ENCODE results near the gene CITED4.
"Not testable (repeated sequence)": the region's sequence is repeated elsewhere in the genome, so short reads cannot be mapped to it uniquely, and the experiment has no call there.

Gene CITED4, protein sequence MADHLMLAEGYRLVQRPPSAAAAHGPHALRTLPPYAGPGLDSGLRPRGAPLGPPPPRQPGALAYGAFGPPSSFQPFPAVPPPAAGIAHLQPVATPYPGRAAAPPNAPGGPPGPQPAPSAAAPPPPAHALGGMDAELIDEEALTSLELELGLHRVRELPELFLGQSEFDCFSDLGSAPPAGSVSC

DNA sequence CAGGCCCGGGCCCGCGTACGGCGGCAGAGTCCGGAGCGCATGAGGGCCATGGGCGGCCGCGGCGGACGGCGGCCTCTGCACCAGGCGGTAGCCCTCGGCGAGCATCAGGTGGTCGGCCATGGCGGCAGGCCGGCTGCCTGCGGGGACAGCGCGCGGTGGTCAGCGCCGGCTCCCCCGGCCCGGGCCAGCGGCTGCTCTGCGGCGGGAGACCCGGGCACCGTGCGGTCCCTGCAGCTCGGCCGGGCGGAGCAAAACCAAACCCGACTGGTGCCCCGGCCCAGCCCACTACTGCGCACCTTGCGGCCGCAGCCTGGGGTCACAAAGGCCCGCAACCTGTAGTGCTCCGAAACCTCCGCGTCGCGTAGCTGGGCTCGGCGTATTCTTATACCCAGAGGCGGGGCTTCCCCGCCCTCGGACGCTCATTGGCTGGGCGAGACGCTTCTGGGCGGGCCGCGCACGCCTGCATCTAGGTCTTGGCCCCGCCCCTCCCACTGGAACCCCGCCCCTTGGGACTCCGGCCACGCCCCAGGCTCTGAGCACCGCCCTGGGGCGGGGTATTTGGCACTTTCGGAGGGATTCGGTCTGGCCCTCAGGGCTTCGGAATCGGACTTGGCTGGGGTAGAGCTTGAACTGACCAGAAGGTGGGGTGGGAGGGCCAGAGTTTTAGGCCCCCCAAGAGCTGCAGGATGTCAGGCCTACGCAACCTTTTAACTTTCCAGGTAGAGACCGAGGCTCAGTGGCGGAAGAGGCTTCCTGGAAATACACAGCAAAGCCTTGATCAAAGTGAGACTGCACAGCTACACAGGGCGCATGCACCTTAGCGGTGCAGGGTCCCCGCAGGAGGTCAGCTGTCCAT lies at the start of gene CITED4:
TSS of gene CITED4 (minus strand) at position 356 of the 856 bp plus-strand sequence. CDS start at position 120, 236 bp downstream.
- in situ Hi-C loops (cut with MboI; ENCODE audit: low sequenced_read_pairs) = no loop called here

DNA sequence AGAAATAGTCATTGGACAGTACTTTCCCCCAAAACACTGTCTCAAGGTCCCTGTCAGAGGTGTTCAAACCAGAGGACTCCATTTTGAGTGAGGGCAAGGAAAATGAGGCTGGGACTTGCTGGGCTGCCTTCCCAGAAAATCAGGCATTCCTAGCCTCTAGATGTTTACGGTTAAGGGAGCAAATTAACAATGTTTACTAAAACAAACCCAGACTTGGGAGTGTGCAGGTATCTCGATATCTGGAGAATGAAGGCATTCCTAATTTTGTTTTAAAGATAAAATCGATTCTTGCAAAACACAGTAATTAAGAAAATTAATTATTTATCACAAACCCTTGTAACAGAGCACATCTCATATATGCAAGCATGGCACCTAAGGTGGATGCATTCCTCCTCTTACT lies 48.9 kb upstream of the CITED4 start:
- in situ Hi-C loops (cut with MboI; ENCODE audit: low sequenced_read_pairs) = no loop called here

DNA sequence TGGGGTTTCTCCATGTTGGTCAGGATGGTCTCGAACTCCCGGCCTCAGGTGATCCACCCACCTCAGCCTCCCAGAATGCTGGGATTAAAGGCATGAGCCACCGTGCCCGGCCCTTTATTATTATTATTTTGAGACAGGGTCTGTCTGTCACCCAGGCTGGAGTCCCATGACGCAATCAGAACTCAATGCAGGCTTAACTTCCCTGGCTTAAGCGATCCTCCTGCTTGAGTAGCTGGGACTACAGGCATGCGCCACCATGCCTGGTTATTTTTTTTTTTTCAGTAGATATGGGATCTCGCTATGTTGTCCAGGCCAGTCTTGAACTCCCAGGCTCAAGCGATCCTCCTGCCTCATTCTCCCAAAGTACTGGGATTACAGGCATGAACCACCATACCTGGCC lies 47.1 kb upstream of the CITED4 start:
- in situ Hi-C loops (cut with MboI; ENCODE audit: low sequenced_read_pairs) = no loop called here

DNA sequence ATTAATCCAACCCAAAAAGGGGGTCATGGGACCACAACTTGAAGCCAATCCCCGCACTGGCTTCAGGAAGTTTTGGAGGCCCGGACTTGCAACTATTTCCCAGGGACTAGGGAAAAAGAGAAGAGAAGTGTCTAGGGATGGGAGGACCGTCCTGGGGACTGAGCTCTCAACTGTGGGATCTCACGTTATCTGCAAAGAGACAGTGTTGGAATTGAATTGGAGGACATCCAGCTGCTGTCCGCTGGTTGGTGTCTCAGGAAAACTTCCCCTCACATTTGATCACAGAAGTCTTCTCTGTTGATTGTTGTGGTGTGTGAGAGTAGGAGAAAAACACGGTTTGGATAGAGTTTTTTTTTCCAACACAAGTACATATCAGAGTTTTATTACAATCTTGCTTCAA lies 46.2 kb upstream of the CITED4 start:
- in situ Hi-C loops (cut with MboI; ENCODE audit: low sequenced_read_pairs) = no loop called here

DNA sequence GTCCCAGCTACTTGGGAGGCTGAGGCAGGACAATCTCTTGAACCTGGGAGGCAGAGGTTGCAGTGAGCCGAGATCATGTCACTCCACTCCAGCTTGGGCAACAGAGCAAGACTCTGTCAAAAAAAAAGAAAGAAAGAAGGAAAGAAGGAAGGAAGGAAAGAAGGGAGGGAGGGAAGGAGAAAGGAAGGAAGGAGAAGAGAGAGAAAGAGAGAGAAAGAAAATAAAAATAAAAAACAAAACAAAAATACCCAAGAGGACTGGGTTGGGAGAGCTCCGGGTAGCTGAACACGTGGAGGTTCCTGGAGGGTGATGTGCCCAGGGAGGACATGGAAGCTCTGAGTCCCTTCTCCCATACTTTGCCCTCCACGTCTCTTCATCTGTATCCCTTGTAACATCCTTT lies 45.7 kb upstream of the CITED4 start:
- in situ Hi-C loops (cut with MboI; ENCODE audit: low sequenced_read_pairs) = no loop called here

DNA sequence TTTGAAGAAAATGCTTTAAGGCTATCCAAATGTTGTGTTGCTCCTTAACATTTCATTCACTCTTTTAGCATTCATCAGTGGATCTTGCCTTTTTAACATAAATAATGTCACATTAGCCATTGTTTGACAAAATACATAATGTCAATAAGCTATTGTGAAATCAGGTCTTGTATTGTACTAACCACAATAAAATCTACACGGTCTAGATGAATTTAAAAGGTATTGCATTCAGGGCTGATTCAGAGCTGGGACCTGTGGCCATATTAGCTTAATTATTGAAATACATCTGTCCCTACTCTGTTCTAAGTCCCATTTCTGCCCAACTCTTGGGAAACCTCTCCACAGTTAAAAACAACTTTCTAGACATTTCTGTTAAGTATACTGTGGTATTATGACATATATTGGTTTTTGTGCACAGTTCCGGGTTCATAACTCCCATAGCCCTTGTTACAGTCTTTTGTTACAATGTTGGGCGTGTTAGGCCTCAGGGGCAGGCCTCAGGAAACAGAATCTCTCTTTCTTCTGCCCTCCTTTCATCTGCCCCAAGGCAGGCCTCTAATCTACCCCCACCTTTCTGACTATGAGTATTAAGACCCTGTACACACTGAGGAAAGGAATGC lies 44.7 kb upstream of the CITED4 start:
- in situ Hi-C loops (cut with MboI; ENCODE audit: low sequenced_read_pairs) = no loop called here

DNA sequence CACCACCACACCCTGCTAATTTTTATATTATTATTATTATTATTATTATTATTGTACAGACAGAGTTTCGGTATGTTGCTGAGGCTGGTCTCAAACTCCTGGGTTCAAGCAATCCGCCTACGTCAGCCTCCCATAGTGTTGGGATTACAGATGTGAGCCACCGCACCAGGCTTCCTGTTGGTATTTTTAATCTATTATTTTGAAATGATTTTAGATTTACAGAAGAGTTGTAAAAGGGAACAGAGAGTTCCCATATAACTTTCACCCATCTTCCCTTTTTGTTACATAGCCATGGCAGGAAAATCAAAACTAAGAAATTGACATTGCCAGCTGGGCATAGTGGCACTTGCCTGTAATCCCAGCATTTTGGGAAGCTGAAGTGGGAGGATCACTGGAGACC lies 42.9 kb upstream of the CITED4 start:
- in situ Hi-C loops (cut with MboI; ENCODE audit: low sequenced_read_pairs) = no loop called here

DNA sequence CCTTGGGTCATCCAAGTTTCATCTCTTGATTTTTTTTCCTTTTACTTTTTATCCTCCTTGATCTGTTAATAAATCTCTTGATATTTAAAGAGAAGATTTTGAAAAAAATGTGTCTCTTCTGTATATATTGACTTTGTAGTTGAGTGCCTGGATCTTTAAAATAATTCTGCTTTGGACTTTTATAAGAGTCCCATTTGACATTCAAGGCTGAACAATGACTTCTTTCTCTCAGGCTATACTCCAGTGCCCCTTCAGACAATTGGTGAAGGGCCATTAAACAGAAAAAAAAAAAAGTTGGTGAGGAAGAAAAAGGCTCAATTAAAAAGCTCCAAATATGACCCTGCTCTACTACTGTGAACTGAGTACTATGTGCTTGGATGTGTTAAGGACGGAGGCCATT lies 40.9 kb upstream of the CITED4 start:
- in situ Hi-C loops (cut with MboI; ENCODE audit: low sequenced_read_pairs) = no loop called here

DNA sequence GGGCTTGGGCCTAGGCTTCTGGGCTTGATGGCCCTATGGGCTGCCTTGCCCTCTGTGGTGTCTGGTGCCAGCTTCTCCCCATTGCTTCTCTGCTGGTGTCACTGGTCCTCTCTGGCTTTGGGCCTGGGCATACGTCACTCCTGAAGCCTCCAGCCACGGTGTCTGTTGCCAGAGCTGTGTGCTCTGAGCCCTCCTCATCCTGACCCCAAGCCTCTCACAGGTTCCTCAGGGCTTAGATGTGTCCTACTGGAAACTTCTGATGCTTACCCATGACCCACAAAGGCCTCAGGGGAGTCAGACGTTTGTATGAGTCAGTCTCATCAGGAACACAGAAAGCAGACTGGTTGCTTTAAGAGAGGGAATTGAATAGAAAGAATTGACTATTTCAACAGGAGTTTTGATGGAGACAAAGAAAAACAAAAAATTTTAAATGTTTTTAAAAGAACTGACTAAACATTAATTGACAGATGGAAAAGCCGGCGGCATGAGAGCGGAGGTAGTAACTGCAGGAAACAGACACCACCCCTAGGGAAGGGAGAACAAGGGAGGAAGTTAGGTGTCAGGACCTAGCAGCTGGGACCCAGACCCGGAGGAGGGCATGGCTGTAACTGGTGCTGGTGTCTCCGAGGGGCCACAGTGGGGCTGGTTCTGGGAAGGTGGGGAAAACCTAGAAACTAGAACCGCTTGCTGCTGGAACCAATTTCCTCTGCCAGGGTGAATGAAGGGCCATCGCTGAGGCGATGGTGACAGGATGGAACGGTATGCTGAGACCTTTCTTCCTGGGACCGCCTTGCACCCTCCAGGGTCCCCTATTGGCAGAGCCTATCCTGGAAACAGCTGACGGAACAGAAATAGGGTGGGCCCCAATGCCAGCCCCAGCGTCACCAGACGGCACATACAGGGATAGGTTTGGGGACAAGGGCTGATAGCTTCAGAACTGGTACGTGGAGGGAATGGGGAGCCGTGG lies 40.0 kb upstream of the CITED4 start:
- in situ Hi-C loops (cut with MboI; ENCODE audit: low sequenced_read_pairs) = no loop called here

DNA sequence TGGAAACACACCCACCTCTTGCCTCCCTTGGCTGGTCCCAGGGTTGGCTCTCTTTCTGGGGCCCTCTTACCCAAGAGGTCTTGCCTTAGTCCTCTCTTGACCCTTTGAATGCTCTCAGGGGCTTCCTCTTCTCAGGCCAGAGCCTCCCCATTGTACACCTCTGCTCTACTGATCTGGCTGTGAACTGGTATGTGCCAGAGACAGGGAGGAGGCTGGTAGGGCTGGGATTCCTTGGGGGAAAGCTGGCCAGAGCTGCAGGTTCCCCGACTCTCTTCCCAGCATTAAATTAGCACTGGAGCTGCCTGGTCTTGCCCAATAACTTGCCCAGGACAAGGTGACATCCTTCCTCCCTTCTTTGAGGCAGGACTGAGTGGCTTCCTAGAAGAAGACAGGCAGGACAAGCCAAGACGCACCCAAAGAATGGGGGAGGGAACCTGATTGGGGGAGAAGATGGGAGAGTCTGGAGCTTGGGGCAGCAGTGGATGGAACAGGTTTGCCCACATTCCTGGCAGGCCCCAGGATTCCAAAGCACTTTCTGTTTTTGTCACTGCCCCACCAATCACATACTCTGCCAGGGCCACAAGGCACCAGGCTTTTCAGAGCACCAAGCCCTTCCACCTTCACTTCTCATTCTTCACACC lies 37.2 kb upstream of the CITED4 start:
- in situ Hi-C loops (cut with MboI; ENCODE audit: low sequenced_read_pairs) = no loop called here

DNA sequence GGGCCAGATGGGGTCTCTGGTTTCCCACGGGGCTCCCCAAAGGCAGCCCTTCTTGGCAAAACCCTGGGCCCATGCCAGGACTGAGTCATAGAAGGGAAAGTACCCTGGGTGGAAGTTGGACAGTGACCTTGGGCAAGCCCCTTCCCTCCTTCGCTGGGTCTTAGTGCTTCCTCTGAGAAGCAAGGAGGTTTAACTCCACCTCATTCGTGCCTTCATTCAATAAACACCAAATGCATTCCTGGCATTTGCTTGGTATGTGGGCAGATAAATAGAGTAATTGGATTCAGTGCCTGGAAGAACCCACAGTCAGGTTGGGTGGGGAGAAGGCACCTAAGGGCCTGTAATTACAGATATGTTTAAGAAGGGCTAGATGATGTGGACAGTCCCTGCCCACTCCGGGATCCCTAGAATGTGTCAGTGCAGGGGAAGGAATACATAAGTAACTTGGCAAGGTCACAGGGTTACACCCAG lies 36.3 kb upstream of the CITED4 start:
- in situ Hi-C loops (cut with MboI; ENCODE audit: low sequenced_read_pairs) = no loop called here

DNA sequence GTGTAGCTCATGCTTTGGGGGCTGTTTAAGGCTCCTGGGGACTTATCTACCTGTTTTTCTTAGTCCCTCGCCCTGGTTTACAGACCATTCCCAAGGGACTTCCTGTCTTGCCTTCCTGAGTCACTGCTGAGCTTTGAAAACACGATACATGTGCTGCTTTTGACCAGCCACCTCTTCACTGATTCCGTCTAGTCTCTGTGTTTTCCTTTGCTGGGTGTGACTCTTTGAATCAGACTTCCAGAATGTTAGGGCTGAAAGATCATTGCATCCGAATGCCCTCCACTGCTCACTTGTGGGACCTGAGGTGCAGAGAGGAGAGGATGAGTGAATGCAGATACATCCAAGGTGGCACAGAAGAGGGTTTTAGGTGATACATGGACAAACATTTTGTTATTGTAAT lies 35.4 kb upstream of the CITED4 start:
- in situ Hi-C loops (cut with MboI; ENCODE audit: low sequenced_read_pairs) = no loop called here

DNA sequence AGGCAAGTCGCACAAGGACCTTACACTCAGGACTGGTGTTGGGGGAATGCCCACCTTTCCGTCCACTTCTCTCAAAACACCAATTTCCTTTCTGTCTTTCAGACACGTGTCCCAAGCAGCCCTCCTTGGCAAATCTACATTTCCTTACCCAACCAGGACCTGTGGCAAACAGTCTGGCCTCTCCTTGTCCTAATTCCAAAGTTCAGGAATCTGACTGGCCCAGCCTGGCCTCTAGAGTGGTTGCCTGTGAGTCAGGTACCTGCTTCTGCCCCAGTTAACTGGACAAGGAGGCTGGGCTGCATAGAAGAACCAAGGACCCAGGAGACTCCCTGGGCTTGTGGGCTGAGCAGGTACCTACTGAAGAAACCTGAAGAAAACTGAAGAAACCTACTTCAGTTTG lies 34.3 kb upstream of the CITED4 start:
- in situ Hi-C loops (cut with MboI; ENCODE audit: low sequenced_read_pairs) = no loop called here

DNA sequence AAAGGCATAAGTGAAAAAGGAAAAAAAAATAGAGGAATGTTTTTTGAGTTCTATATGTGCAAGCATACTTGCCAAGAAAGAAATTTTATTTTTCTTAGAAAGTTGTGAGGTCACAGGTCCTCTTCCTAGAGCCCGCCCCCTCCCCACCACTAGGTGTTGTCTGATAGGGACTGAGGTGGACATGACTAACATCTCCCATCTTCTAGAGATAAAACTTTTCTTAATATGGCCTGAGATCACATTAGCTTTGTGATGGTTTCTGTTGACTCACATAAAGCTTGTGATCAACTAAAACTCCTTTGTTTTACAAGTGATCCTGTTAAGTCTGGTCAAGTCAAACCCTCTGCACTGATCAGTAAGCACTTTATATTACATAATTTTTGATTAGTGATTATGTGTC lies 33.4 kb upstream of the CITED4 start:
- in situ Hi-C loops (cut with MboI; ENCODE audit: low sequenced_read_pairs) = no loop called here

DNA sequence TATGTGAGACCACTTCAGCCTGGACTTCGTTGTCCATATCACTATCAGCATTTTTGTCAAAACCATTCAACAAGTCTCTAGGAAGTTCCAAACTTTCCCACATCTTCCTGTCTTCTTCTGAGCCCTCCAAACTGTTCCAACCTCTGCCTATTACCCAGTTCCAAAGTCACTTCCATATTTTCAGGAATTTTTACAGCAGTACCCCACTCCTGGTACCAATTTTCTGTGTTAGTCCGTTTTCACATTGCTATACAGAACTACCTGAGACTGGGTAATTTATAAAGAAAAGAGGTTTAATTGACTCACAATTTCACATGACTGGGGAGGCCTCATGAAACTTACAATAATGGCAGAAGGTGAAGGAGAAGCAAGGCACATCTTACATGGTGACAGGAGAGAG lies 32.7 kb upstream of the CITED4 start:
- in situ Hi-C loops (cut with MboI; ENCODE audit: low sequenced_read_pairs) = not testable (repeated sequence)

DNA sequence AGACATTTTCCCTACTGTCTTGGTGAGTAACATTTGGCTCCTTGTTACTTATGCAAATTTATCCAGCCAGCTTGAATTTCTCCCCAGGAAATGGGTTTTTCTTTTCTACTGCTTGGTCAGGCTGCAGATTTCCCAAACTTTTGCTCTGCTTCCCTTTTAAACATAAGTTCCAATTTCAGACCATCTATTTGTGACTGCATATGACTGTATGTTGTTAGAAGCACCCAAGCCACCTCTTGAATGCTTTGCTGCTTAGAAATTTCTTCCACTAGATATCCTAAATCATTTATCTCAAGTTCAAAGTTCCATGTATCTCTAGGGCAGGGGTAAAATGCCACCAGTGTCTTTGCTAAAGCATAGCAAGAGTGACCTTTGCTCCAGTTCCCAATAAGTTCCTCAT lies 32.3 kb upstream of the CITED4 start:
- in situ Hi-C loops (cut with MboI; ENCODE audit: low sequenced_read_pairs) = no loop called here

DNA sequence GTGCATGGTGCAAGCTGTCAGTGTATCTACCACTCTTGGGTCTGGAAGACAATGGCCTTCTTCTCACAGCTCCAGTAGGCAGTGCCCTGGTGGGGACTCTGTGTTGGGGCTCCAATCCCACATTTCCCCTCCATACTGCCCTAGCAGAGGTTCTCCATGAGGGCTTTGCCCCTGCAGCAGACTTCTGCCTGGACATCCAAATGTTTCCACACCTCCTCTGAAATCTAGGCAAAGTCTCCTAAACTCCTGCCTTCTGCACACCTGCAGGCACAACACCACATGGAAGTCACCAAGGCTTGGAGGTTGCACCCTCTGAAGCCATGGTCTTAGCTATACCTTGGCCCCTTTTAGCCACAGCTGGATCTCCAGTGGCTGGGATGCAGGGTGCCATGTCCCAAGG lies 31.8 kb upstream of the CITED4 start:
- in situ Hi-C loops (cut with MboI; ENCODE audit: low sequenced_read_pairs) = no loop called here

DNA sequence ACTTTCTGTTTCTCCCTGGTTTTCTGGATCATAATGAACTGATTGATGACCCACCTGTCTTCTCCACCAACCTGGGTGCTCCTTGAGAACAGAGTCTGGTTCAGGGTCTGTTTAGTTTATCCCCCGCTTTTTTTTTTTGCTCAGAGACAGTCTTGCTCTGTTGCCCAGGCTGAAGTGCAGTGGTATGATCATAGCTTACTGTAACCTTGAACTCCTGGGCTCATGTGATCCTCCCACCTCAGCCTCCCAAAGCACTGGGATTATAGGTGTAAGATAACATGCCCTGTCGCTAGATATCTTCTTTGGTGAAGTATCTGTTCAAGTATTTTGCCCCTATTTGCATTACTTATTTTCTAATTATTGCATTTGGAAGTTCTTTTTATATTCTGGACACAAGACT lies 30.2 kb upstream of the CITED4 start:
- in situ Hi-C loops (cut with MboI; ENCODE audit: low sequenced_read_pairs) = no loop called here

DNA sequence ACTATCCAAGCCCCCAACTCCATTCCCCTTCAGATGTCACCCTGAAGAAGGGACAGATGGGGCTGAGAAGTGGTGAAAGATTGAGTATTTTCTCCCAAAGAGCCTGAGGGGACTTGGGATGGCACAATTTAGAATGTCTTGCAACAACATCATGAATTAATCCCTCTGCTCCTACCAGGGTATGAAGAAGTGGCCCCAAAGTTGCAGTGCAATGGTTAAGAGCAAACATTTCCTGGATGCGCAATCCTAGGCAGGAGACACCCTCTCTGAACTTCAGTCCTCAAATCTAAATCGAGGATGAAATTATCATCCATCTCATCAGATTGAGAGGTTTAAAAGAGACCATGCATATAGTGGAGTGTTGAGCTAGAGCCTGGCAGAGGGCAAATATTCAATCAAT lies 28.6 kb upstream of the CITED4 start:
- in situ Hi-C loops (cut with MboI; ENCODE audit: low sequenced_read_pairs) = no loop called here

DNA sequence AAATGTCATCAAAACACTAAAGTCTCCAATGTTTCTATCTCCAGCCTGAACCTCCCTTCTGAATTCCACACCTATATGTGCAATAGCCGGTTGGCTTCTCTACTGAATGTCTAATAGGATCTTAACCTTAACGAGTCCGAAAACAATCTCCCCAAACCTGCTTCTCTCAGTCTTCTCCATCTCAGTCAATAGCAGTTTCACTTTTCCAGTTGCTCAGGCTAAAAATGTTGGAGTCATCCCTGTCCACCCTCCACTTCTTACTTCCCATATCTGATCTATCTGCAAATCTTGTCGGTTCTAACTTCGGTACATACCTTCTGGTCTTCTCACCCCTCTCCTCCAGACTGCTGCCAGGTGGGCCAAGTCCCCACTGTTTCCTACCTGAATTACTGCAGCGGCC lies 25.5 kb upstream of the CITED4 start:
- in situ Hi-C loops (cut with MboI; ENCODE audit: low sequenced_read_pairs) = no loop called here

DNA sequence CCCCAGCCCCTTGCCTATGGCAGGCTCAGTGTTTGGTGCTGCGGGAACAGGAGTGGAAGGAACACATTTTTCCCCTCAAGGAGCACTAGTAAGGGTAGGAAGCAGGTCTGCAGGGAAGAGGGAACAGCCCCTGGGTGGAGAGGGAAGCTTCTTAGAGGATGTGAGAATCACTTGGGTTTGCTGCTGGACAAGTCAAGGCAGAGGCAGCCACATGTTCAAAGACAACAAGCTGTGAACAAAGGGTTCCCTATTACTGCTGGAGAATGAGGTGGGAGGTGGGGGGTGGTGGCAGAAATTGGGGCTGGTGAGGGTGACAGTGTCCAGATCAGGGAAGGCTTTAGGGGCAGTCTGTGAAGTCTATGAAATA lies 24.8 kb upstream of the CITED4 start:
- in situ Hi-C loops (cut with MboI; ENCODE audit: low sequenced_read_pairs) = no loop called here

Data from HL-60/S4 (cell line).